ENCODE data around the gene KRTAP9-4. TPM values are rescaled to one million over a fixed set of nuclear protein-coding genes. Genes with fewer than 3 reads are reported as not detected.
A peak's percentile ranks its signal among the peaks of the same experiment; 100 is the strongest.
"Not testable (repeated sequence)": the region's sequence is repeated elsewhere in the genome, so short reads cannot be mapped to it uniquely, and the experiment has no call there.

Gene KRTAP9-4, protein sequence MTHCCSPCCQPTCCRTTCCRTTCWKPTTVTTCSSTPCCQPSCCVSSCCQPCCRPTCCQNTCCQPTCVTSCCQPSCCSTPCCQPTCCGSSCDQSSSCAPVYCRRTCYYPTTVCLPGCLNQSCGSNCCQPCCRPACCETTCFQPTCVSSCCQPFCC
- not detected in 2 replicates for total RNA-seq

DNA sequence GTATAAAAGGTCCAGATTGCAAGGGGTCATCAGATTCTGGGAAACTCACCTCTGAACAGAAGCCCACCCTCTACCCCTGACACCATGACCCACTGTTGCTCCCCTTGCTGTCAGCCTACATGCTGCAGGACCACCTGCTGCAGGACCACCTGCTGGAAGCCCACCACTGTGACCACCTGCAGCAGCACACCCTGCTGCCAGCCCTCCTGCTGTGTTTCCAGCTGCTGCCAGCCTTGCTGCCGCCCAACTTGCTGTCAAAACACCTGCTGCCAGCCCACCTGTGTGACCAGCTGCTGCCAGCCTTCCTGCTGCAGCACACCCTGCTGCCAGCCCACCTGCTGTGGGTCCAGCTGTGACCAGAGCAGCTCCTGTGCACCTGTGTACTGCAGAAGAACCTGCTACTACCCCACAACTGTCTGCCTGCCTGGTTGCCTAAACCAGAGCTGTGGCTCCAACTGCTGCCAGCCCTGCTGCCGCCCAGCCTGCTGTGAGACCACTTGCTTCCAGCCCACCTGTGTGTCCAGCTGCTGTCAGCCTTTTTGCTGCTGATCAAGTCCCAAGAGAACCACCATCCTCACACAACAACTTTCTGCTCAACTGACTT lies at the start of gene KRTAP9-4:
KRTAP9-4 (plus strand) TSS at position 51 of the 604 bp plus-strand sequence; CDS start at position 85, 34 bp downstream.
- DNase-seq (ENCODE audit: low read depth); H3K4me3 ChIP-seq (ENCODE audit: low read depth, low read length); H3K27me3 ChIP-seq (ENCODE audit: control insufficient read depth, insufficient read depth, low read length); H3K36me3 ChIP-seq (ENCODE audit: control insufficient read depth, insufficient read depth, low read length); FAIRE-seq: not testable (repeated sequence)

DNA sequence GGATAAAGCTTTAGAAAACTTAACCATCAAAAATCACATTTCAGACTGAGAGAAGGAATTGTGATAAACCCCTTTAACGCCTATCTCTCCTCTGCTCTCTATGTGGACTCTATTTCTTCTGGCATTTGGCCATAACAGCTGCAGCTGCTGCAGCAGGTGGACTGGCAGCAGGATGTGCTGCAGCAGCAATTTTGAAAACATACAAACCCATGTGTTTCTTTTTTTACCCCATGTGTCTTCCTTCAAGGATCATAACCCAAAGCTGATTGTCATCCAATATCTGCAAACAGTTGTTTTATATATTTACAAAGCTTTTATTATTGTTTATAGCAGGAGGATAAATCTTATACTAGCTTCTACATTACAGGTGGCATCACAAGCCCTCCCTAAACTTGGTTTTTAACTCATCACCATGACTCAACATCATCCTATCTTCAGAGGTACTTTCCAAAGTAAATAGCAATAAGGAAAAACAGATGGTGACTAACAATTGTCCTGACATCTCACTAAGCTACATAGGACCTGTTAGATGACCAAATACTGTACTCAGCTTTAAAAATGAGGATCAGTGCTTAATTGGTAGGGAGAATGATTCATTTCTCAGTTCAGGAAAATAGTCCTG lies 37.5 kb upstream of the KRTAP9-4 start:
- Histone ChIP-seq H3K4me3 (ENCODE audit: low read depth, low read length) (no peak overlapping the region), H3K27me3 (ENCODE audit: control insufficient read depth, insufficient read depth, low read length) (peaks cover 3% of the 10 kb centered on the region), H3K36me3 (ENCODE audit: control insufficient read depth, insufficient read depth, low read length) (no peaks in the 10 kb centered on the region)
- DNase-seq (ENCODE audit: low read depth): peak; percentile 87
- no peak for FAIRE-seq
- TF ChIP-seq, protein P1, sequence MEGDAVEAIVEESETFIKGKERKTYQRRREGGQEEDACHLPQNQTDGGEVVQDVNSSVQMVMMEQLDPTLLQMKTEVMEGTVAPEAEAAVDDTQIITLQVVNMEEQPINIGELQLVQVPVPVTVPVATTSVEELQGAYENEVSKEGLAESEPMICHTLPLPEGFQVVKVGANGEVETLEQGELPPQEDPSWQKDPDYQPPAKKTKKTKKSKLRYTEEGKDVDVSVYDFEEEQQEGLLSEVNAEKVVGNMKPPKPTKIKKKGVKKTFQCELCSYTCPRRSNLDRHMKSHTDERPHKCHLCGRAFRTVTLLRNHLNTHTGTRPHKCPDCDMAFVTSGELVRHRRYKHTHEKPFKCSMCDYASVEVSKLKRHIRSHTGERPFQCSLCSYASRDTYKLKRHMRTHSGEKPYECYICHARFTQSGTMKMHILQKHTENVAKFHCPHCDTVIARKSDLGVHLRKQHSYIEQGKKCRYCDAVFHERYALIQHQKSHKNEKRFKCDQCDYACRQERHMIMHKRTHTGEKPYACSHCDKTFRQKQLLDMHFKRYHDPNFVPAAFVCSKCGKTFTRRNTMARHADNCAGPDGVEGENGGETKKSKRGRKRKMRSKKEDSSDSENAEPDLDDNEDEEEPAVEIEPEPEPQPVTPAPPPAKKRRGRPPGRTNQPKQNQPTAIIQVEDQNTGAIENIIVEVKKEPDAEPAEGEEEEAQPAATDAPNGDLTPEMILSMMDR (IDR thresholded peaks at IDR 0.05; ENCODE audit: insufficient read depth, low read length, severe bottlenecking): no peak

DNA sequence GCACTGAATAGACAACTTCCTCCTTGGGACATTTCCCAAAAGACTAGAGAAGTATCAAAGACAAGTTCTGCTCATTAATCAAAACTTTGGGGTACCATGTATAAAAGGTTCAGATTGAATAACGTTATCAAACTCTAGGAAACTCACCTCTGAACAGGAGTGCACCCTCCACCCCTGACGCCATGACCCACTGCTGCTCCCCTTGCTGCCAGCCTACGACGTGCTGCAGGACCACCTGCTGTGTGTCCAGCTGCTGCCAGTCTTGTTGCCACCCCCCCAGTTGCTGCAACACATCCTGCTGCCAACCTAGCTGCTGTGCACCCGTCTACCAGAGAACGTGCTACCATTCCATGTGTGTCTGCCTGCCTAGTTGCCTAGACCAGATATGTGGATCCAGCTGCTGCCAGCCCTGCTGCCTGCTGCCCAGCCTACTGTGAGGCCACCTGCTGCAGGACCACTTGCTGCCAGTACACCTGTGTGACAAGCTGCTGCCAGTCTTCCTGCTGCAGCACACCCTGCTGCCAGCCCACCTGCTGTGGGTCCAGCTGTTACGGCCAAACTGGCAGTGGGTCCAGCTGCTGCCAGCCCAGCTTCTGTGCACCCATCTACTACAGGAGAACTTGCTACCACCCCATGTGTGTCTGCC lies 36.8 kb upstream of the KRTAP9-4 start:
- no peak for FAIRE-seq
- Histone ChIP-seq H3K27me3 (ENCODE audit: control insufficient read depth, insufficient read depth, low read length) (peaks cover 3% of the 10 kb centered on the region), H3K4me3 (ENCODE audit: low read depth, low read length) (no peak overlapping the region), H3K36me3 (ENCODE audit: control insufficient read depth, insufficient read depth, low read length) (no peaks in the 10 kb centered on the region)
- no peak for DNase-seq (ENCODE audit: low read depth)
- TF ChIP-seq, protein P1 (IDR thresholded peaks at IDR 0.05; ENCODE audit: insufficient read depth, low read length, severe bottlenecking): no peak

DNA sequence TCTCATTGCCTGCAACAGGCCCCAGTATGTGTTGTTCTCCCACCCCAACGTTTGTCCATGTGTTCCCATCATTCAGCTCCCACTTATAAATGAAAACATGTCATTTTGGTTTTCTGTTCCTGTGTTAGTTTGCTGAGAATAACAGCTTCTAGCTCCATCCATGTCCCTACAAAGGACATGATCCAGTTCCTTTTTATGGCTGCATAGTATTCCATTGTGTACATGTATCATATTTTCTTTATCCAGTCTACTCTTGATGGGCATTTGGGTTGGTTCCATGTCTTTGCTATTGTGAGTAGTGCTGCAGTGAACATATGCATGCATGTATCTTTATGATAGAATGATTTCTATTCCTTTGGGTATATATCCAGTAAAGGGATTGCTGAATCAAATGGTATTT lies 33.8 kb upstream of the KRTAP9-4 start:
- DNase-seq (ENCODE audit: low read depth) (no peak), FAIRE-seq (no peak)
- Histone ChIP-seq H3K4me3 (ENCODE audit: low read depth, low read length) (no peak overlapping the region), H3K27me3 (ENCODE audit: control insufficient read depth, insufficient read depth, low read length) (peaks cover 3% of the 10 kb centered on the region), H3K36me3 (ENCODE audit: control insufficient read depth, insufficient read depth, low read length) (no peaks in the 10 kb centered on the region)
- TF ChIP-seq, protein P1 (IDR thresholded peaks at IDR 0.05; ENCODE audit: insufficient read depth, low read length, severe bottlenecking): no peak

DNA sequence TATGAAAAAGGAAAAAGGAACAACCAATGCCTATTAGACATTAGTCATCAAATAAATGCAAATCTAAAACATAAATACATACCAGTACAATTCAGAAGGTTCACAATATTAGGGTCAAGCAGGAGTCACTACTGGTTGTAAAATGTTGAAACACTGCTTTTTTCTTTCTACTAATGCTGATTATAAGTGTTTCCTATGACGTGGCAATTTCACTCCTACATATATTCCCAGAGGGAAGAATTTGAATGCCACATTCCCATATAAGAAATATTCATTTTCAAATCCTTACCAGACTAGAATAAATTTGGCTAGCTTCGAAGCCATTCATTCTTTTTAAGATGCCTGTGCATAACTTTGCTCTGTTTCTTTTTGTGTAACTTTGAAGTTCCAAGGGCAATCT lies 25.7 kb upstream of the KRTAP9-4 start:
- no peak for DNase-seq (ENCODE audit: low read depth)
- no peak for FAIRE-seq
- H3K36me3 ChIP-seq (ENCODE audit: control insufficient read depth, insufficient read depth, low read length): no peaks in the 10 kb centered on the region
- H3K4me3 ChIP-seq (ENCODE audit: low read depth, low read length): no peak overlapping the region
- TF ChIP-seq, protein P1 (IDR thresholded peaks at IDR 0.05; ENCODE audit: insufficient read depth, low read length, severe bottlenecking): no peak
- no peaks in the 10 kb centered on the region for H3K27me3 ChIP-seq (ENCODE audit: control insufficient read depth, insufficient read depth, low read length)

DNA sequence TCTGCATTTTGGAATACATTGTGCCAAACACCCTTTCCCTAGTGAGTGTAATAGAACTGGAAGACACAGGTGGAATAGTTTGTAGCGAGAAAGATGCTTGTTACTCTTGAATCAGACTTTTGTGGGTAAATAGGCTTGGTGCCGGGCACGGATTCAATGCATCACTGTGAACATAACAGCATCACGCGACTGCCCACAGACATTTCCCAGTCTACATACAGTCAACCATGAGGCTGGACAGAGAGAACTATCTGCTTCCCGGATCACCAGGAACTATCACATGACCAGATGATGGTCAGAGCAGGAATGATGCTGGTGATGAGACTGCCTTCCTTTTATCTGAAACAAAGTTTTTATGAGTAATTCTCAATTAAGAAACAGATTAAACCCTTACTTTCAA lies 23.4 kb upstream of the KRTAP9-4 start:
- TF ChIP-seq, protein P1 (IDR thresholded peaks at IDR 0.05; ENCODE audit: insufficient read depth, low read length, severe bottlenecking): no peak
- no peak for DNase-seq (ENCODE audit: low read depth)

DNA sequence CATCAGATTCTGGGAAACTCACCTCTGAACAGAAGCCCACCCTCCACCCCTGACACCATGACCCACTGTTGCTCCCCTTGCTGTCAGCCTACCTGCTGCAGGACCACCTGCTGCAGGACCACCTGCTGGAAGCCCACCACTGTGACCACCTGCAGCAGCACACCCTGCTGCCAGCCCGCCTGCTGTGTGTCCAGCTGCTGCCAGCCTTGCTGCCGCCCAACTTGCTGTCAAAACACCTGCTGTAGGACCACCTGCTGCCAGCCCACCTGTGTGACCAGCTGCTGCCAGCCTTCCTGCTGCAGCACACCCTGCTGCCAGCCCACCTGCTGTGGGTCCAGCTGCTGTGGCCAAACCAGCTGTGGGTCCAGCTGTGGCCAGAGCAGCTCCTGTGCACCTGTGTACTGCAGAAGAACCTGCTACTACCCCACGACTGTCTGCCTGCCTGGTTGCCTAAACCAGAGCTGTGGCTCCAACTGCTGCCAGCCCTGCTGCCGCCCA lies 22.8 kb upstream of the KRTAP9-4 start, which contains the start of gene KRTAP9-2:
KRTAP9-2 (plus strand) TSS at position 51 of the 498 bp plus-strand sequence; CDS start at position 58, 7 bp downstream.
- H3K27me3 ChIP-seq (ENCODE audit: control insufficient read depth, insufficient read depth, low read length); FAIRE-seq; H3K4me3 ChIP-seq (ENCODE audit: low read depth, low read length); H3K36me3 ChIP-seq (ENCODE audit: control insufficient read depth, insufficient read depth, low read length); DNase-seq (ENCODE audit: low read depth): not testable (repeated sequence)

More for the DNA sequence above, 23.4 kb upstream of the KRTAP9-4 start:
- no peaks in the 10 kb centered on the region for H3K27me3 ChIP-seq (ENCODE audit: control insufficient read depth, insufficient read depth, low read length)
- no peaks in the 10 kb centered on the region for H3K36me3 ChIP-seq (ENCODE audit: control insufficient read depth, insufficient read depth, low read length)
- FAIRE-seq: no peak
- H3K4me3 ChIP-seq (ENCODE audit: low read depth, low read length): no peak overlapping the region

Measured in bronchial epithelial cell (primary cell).